Left lung (tissue), 10 donors: Measurements from ENCODE around the gene PDE3A. TPM values are rescaled to one million over a fixed set of nuclear protein-coding genes. Genes with fewer than 3 reads are reported as not detected.

ENCODE experiments used
- ATAC-seq: fragments of 200-7000 bp; cut with Tn5 transposase; one replicate; pipeline ENCODE4 v1.9.1; 2020; ENCODE audit warnings: moderate library complexity
- DNase-seq, 4 donors: peaks; one replicate each; pipeline ENCODE4 v3.0.0-alpha.2; 2013 to 2020
- H3K27ac ChIP-seq, 2 donors: fragments of 200-600 bp; sonication (generic) in 1 of 2; one replicate each; pipeline versions ENCODE4 v1.5.0 to v1.8.0; 2020 to 2021
- H3K27me3 ChIP-seq, 2 donors: fragments of 200-600 bp; sonication (generic) in 1 of 2; one replicate each; pipeline versions ENCODE4 v1.5.0 to v1.8.0; 2020 to 2021
- H3K36me3 ChIP-seq, 2 donors: fragments of 200-600 bp; sonication (generic) in 1 of 2; one replicate each; pipeline versions ENCODE4 v1.5.0 to v1.8.0; 2020 to 2021
- H3K4me1 ChIP-seq, 2 donors: fragments of 200-600 bp; one replicate each; pipeline ENCODE4 v1.8.0; 2021
- H3K4me3 ChIP-seq, 2 donors: fragments of 200-600 bp; sonication (generic) in 1 of 2; one replicate each; pipeline versions ENCODE4 v1.5.0 to v1.8.0; 2020 to 2021; ENCODE audit warnings: mild to moderate bottlenecking in 1 of 2
- H3K9me3 ChIP-seq, 2 donors: fragments of 200-600 bp; sonication (generic) in 1 of 2; one replicate each; pipeline versions ENCODE4 v1.5.0 to v1.8.0; 2020 to 2021
- CTCF ChIP-seq, 2 donors: fragments of 200-600 bp; sonication (generic) in 1 of 2; IDR thresholded peaks; one replicate each; pipeline versions ENCODE4 v1.5.0 to v1.8.0; 2021; ENCODE audit warnings: antibody characterized with exemption in 2 of 2
- intact Hi-C, 2 donors: fragments of 100-400 bp; cut with DNase I; formaldehyde crosslinking; loops; one replicate each; pipeline versions ENCODE4 v1.11.2 to v1.14.2; 2022
- polyA plus RNA-seq, 6 donors: library from polyadenylated mRNA; unstranded; fragments of 120-200 nt; gene quantifications; one replicate each; pipeline ENCODE4 v1.2.1, GENCODE V29; 2013; ENCODE audit not compliant: insufficient read length in 6 of 6
- total RNA-seq, 2 donors: library from RNA; stranded (reverse); fragmentation: NEBNext Ultra II Directional; extraction: Animal tissue kit (Norgen Biotek cat#: 25700); gene quantifications; one replicate each; pipeline ENCODE4 v1.2.1, GENCODE V29; 2021
- donor health status: DM: no; HTN: yes; CAD: no.
- donor health status: DM: no; HTN: no; CAD: no.

The PDE3A gene
- total and polyA plus RNA-seq, 8 donors: 5.1 to 9.3 (median 7.8) TPM

- TF ChIP-seq CTCF (IDR thresholded peaks at IDR 0.05): no peak
- intact Hi-C loops: no loop called here
- DNase-seq: no peak
Measured at GRCh38 chr12:20342111-20342510, 26.2 kb upstream of the PDE3A start.

GRCh38 chr12:20345866-20346265, 22.5 kb upstream of the PDE3A start:
- peaks cover 0 to 4% of the 10 kb centered on the region in 2 donors for H3K9me3 ChIP-seq
- no peak for ATAC-seq
- no peak for DNase-seq
- no peaks in the 10 kb centered on the region for H3K36me3 ChIP-seq
- H3K4me3 ChIP-seq: no peak overlapping the region
- no peaks in the 10 kb centered on the region for H3K27me3 ChIP-seq
- no peaks in the 10 kb centered on the region for H3K4me1 ChIP-seq
- no peak overlapping the region for H3K27ac ChIP-seq
- TF ChIP-seq CTCF (IDR thresholded peaks at IDR 0.05): no peak
- intact Hi-C loops: no loop called here

More at GRCh38 chr12:20342111-20342510, 26.2 kb upstream of the PDE3A start:
- no peak for ATAC-seq
- H3K4me3 ChIP-seq: no peak overlapping the region
- no peaks in the 10 kb centered on the region for H3K36me3 ChIP-seq
- H3K4me1 ChIP-seq: no peaks in the 10 kb centered on the region
- H3K27ac ChIP-seq: no peak overlapping the region
- no peaks in the 10 kb centered on the region for H3K27me3 ChIP-seq
- no peaks in the 10 kb centered on the region for H3K9me3 ChIP-seq

- Histone ChIP-seq H3K4me1 (no peaks in the 10 kb centered on the region), H3K27me3 (no peaks in the 10 kb centered on the region), H3K36me3 (no peaks in the 10 kb centered on the region), H3K4me3 (no peak overlapping the region), H3K27ac (no peak overlapping the region), H3K9me3 (peaks cover 0 to 4% of the 10 kb centered on the region in 2 donors)
- TF ChIP-seq CTCF (IDR thresholded peaks at IDR 0.05): no peak
- no peak for DNase-seq
- ATAC-seq: no peak
- intact Hi-C loops: no loop called here
Measured at GRCh38 chr12:20350026-20350425, 18.3 kb upstream of the PDE3A start.

- no peak for DNase-seq
- Histone ChIP-seq H3K36me3 (no peaks in the 10 kb centered on the region), H3K9me3 (peaks cover 0 to 4% of the 10 kb centered on the region in 2 donors), H3K27me3 (no peaks in the 10 kb centered on the region), H3K4me3 (no peak overlapping the region), H3K27ac (no peak overlapping the region), H3K4me1 (no peaks in the 10 kb centered on the region)
- intact Hi-C loops: no loop called here
- no peak for TF ChIP-seq CTCF (IDR thresholded peaks at IDR 0.05)
- no peak for ATAC-seq
Measured at GRCh38 chr12:20350495-20350894, 17.8 kb upstream of the PDE3A start.

GRCh38 chr12:20351406-20351805, 16.9 kb upstream of the PDE3A start:
- DNase-seq (no peak), ATAC-seq (no peak)
- no peaks in the 10 kb centered on the region for H3K4me1 ChIP-seq
- no peak overlapping the region for H3K27ac ChIP-seq
- H3K36me3 ChIP-seq: no peaks in the 10 kb centered on the region
- intact Hi-C loops: no loop called here
- H3K27me3 ChIP-seq: no peaks in the 10 kb centered on the region
- H3K9me3 ChIP-seq: peaks cover 0 to 4% of the 10 kb centered on the region in 2 donors
- no peak overlapping the region for H3K4me3 ChIP-seq
- no peak for TF ChIP-seq CTCF (IDR thresholded peaks at IDR 0.05)
